OCI-M1 (cell line): ENCODE data around the gene HLA-DPB1.

Experiments
- DNase-seq: peaks from one replicate; lab custom pipeline; 2025; lab: John Stamatoyannopoulos, UW

The HLA-DPB1 gene

GRCh38 chr6:33103776-33104175 is 28.0 kb downstream of the HLA-DPB1 start:
- DNase-seq: no peak

DNA sequence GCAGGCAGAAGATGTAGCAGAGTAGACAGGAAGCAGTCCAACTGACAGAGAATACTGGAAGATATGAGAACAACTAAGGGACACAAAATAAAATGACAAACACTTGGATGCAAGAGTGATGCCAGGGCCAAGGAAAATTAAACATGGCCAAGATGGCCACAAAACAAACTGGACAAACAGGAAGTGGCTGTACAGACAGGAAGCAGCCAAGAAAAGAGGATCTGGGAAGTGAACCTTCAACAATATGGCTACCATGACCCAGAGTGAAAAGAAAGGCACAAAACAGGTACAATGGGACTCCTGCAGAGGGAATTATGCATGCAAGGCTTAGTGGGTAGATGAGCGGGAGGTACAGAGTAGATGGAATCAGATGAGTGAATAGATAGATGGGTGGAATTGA is 29.1 kb downstream of the HLA-DPB1 start:
- DNase-seq: no peak

GRCh38 chr6:33105386-33105785 is 29.6 kb downstream of the HLA-DPB1 start:
- no peak for DNase-seq

- DNase-seq: no peak
Measured at GRCh38 chr6:33105916-33106871, 30.4 kb downstream of the HLA-DPB1 start.

GRCh38 chr6:33107641-33108040 is 31.9 kb downstream of the HLA-DPB1 start:
- DNase-seq: peak; percentile 12

DNA sequence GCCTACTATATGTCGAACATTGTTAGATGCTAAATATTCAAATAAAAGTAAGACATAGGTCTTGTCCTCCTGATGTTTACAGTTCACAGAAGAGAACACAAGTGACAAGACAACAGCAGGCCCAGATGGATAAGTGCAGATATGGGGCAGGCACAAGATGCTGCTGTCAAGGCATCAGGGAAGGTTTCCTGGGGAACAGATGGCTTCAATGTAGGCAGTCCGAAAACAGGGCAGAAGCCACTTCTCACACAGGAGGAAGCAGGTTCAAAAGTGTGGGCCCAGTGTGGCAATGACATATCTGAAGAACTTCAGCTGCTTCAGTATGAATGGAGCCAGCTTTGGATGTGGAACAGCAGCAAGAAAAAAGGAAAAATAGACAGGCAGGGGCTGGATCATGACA is 32.5 kb downstream of the HLA-DPB1 start:
- no peak for DNase-seq

GRCh38 chr6:33112148-33112547 is 36.4 kb downstream of the HLA-DPB1 start:
- peak; percentile 66 for DNase-seq

DNA sequence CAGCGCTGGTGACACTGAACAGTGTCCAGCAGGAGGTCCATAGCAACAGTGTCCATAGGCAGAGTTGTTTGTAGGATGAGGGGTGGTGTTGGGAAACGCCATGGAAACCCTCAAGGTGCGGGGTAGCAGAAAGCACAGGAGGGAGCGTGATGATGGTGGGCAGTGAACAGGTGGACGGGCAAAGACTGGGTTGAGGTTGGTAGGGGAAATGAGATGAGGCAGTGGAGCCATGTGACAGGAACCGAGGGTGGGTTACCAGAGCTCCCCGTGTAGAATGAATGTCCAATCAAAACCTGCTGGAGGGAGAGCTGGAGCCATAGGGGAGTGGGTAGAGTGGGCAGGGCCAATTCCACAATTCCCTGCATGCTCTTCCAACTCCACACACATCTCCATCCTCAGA is 38.0 kb downstream of the HLA-DPB1 start:
- DNase-seq: no peak

GRCh38 chr6:33114406-33114805 is 38.6 kb downstream of the HLA-DPB1 start:
- DNase-seq: peak; percentile 57

- no peak for DNase-seq
Measured at GRCh38 chr6:33116417-33116816, 40.6 kb downstream of the HLA-DPB1 start.

DNA sequence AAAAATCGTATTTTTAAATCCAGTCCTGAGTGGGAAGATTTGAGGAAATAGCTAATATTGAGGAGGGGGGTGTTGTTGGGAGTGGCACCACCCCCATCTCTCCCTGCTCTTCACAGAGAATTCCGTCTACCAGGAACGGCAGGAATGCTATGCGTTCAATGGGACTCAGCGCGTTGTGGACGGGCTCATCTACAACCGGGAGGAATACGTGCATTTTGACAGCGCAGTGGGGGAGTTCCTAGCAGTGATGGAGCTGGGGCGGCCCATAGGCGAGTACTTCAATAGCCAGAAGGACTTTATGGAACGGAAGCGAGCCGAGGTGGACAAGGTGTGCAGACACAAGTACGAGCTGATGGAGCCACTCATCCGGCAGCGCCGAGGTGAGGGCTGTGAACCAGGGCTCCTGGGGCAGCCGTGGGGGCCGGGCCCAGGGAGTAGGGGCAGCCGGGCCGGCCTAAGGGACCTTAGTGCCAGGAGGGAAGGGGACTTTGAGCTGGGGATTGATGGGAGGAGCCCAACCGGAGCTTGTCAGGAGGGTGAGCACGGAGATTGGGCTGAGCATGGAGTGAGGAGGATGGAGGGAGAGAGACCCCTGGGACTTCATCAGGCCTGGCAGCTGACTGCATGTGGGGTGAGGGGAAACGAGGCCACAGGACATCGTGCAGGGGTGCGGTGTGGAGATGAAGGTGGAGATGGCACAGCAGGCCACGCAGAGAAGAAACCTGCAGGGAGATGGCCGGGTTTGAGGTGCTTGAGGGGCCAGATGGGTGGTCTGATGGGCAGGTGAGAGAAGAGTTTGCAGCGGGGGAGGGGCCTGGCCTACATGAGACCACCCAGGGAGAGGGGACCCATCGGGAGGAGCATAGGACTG is 41.3 kb downstream of the HLA-DPB1 start:
- DNase-seq: no peak

GRCh38 chr6:33117811-33118277 is 42.1 kb downstream of the HLA-DPB1 start:
- no peak for DNase-seq

DNA sequence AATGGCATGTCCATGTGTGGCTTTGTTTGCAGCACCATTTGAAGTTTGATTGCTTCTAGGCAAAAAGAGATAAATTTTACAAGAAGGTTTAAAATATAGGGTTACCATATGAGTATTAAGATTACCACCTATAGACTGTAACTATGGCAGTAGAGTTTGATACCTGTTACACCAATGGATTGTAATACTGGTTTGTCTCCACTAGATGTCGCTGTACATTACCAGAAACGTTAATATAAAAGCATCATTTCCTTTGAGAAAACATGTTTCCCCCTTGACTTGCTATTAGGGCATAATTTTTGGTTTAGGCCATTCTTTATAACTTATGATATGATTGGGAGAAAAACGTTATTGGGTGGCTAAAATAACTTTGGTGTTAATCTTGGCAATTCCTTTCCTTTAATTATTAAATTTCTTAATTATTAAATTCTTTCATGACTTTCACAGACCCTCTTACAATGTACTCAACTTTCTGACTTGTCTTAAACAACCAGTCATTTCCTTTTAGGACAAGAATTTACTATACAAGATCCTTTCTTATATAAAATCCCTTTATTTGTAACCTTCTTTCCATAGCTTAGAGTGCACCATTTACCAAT is 42.8 kb downstream of the HLA-DPB1 start:
- DNase-seq: peak; percentile 80

DNA sequence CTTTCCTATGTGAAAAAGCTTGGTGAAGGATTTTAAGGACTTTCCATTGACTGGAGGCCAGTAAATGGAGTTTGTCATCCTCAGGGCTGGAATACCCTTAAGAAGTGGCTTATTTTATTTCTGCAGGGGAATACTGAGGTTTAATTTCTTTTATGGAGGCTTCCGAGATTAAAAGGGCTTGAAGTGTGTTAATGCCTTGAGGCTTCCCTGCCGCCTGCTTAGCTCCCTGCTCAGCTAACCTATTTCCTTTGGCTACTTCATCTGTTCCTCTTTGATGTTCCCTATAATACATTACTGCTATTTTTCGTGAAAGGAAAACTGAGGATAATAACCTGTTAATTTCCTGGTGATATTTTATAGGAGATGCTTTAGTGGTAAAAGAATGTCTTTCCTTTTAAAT is 44.2 kb downstream of the HLA-DPB1 start:
- DNase-seq: no peak

GRCh38 chr6:33123181-33123580 is 47.4 kb downstream of the HLA-DPB1 start:
- DNase-seq: no peak

- DNase-seq: peak; percentile 85
Measured at GRCh38 chr6:33123732-33124524, 48.1 kb downstream of the HLA-DPB1 start.

DNA sequence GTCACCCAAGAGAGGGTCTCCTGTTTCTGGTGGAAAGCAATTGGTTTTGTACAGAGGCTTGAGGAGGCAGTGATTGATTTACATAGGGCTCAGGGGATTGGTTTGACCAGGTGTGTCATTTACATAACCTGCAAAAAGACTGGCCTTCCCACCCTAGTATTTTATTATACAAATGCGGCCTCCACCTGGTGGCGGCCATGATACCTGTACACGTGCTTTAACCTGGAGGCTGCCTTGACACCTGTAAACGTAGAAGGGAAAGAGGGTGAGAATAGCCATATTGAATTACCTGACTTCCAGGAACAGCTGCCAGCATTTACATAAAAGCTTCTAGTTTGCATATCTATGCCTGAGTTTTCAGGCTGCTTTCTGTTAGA is 48.7 kb downstream of the HLA-DPB1 start:
- no peak for DNase-seq

DNA sequence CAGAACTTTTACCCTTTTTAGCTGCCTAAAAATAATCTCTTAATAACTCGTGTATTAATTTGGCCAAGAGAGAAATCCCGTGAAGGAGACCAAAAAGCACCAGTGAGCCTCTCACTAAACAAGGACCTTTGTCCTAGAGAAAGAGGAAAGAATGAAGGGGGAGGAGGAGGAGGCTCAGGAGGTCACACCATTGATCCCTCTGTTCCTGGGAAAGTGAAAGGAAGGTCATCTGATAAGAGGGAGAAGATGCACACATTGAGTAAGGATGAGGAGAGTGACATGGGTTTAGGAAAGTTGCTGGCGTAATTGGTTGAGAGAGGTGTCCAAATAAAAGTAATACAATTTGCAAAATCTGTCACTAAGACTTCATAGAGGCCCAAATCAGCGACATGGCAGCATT is 49.2 kb downstream of the HLA-DPB1 start:
- no peak for DNase-seq

DNA sequence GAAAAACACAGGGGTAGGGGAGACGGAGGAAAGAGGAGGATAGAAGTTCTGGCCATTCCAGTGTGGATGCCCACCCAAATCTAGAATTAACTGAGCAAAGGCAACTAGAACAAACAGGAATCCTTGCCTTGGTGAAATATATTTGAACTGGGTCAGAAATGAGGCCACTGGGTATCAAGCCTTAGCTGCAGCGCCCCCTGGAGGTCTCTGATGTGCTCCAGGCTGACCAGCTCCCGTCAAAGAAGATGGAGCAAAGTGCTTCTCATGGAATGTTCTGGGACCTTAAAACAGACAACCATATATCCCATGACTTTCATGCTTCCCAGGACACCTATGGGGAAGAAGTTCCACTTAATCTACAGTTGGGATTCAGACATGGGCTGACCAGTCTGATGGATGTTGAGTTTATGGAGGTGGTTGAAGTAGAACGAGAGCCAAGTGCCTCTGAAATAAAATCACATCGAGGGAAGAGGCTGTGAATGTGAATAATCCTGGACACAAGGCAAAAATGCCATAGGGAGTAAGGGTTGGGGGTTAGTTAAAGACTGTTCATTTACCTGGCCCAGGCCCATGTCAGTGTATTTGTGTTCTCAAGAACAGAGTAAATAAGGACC is 50.4 kb downstream of the HLA-DPB1 start:
- DNase-seq: peak; percentile 87

DNA sequence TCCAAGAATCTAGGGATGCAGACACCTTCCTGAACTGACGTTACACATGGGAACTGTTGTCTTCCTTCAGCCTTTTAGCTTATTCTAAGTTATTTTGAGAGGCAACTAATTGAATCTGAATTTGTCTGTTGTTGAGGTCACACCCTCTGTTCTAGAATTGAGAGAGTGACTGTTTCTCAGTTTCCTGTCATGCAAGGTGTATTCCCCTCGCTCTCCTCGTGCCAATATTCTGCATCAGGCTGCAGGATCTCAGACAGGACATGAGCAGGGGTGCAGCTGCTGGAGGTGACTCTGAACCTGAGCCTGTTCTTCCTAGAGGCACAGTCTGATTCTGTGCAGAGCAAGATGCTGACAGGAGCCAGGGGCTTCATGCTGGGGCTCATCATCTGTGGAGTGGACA is 52.5 kb downstream of the HLA-DPB1 start:
- no peak for DNase-seq

DNA sequence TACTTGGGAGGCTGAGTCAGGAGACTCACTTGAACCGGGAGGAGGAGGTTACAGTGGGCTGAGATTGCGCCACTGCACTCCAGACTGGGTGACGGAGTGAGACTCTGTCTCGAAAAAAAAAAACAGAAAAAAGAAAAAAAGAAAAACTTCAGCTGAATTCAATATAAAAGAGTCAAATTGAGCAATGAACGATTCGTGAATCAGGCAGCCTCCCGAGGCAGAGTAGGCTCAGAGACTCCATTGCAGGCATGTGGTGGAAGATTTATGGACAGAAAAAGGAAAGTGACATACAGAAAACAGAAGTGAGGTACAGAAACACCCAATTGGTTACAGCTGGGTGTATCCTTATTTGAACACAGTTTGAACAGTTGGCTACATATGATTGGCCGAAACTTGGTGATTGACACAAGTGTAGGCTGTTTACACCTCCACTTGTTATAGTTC is 56.3 kb downstream of the HLA-DPB1 start:
- peak; percentile 27 for DNase-seq
